Measurements from ENCODE around the gene PRDM16. TPM values are rescaled to one million over a fixed set of nuclear protein-coding genes. Genes with fewer than 3 reads are reported as not detected.

Gene PRDM16
- total and polyA plus RNA-seq, 2 of the 13 experiments (the other 11 are each of a cell fraction or from before 2014, with no cell fraction given): 0.15 to 0.81 TPM

DNA sequence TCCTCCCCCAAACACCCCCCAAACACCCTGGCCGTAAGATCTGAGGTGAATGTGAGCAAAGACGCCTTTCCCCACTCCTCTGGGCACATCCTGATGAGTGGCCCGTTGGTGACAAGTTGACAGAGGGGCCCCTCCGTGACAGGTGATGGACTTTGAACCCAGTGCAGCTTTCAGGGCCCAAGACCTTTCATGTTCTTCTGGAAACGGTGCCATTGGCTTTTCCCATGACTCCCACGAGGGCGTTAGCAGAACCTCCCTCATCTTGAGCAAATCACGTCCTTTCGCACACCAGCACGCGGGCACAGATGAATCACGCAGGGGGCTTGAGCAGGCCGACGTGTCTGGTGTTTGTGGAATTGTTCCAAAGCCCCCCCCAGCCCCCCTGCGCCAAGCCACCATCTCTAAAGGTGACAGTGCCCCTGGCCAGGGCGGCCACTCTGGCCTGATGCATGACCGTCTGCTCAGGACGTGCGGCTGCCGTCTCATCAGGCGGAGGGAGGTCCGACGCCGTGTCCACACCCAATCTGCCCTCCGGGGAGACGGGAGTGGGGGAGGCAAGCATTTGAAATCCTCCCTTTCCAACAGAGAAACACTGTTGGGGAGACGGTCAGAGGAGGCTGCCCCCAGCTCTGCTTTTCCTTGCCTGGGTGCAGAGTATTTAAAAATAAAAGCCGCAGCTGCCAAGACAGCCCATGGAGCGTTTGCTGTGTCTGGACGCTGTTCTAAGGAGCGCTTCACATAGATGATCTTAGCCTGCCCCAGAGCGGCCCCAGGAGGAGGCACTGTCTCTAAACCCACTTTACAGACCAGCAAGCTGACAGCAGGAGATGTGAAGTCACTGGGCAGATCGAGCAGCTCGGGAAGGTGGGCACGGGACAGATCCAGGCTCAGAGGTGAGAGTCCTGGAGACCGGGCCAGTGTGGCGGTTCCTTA is 287.2 kb downstream of the PRDM16 start (continued):
- TF ChIP-seq, protein P1, sequence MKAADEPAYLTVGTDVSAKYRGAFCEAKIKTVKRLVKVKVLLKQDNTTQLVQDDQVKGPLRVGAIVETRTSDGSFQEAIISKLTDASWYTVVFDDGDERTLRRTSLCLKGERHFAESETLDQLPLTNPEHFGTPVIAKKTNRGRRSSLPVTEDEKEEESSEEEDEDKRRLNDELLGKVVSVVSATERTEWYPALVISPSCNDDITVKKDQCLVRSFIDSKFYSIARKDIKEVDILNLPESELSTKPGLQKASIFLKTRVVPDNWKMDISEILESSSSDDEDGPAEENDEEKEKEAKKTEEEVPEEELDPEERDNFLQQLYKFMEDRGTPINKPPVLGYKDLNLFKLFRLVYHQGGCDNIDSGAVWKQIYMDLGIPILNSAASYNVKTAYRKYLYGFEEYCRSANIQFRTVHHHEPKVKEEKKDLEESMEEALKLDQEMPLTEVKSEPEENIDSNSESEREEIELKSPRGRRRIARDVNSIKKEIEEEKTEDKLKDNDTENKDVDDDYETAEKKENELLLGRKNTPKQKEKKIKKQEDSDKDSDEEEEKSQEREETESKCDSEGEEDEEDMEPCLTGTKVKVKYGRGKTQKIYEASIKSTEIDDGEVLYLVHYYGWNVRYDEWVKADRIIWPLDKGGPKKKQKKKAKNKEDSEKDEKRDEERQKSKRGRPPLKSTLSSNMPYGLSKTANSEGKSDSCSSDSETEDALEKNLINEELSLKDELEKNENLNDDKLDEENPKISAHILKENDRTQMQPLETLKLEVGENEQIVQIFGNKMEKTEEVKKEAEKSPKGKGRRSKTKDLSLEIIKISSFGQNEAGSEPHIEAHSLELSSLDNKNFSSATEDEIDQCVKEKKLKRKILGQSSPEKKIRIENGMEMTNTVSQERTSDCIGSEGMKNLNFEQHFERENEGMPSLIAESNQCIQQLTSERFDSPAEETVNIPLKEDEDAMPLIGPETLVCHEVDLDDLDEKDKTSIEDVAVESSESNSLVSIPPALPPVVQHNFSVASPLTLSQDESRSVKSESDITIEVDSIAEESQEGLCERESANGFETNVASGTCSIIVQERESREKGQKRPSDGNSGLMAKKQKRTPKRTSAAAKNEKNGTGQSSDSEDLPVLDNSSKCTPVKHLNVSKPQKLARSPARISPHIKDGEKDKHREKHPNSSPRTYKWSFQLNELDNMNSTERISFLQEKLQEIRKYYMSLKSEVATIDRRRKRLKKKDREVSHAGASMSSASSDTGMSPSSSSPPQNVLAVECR (CRISPR knock-in tag; IDR thresholded peaks at IDR 0.05; ENCODE audit: borderline replicate concordance): peak; percentile 62; the same call in 1 of the 2 replicates
- no peak for TF ChIP-seq ZNF589 (CRISPR knock-in tag; conservative IDR thresholded peaks at IDR 0.05)
- no peak for TF ChIP-seq TSC22D2 (CRISPR knock-in tag; IDR thresholded peaks at IDR 0.05; ENCODE audit: borderline replicate concordance)
- TF ChIP-seq, protein P2, sequence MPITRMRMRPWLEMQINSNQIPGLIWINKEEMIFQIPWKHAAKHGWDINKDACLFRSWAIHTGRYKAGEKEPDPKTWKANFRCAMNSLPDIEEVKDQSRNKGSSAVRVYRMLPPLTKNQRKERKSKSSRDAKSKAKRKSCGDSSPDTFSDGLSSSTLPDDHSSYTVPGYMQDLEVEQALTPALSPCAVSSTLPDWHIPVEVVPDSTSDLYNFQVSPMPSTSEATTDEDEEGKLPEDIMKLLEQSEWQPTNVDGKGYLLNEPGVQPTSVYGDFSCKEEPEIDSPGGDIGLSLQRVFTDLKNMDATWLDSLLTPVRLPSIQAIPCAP (CRISPR knock-in tag; IDR thresholded peaks at IDR 0.05; ENCODE audit: low read depth): no peak
- TF ChIP-seq, protein P3, sequence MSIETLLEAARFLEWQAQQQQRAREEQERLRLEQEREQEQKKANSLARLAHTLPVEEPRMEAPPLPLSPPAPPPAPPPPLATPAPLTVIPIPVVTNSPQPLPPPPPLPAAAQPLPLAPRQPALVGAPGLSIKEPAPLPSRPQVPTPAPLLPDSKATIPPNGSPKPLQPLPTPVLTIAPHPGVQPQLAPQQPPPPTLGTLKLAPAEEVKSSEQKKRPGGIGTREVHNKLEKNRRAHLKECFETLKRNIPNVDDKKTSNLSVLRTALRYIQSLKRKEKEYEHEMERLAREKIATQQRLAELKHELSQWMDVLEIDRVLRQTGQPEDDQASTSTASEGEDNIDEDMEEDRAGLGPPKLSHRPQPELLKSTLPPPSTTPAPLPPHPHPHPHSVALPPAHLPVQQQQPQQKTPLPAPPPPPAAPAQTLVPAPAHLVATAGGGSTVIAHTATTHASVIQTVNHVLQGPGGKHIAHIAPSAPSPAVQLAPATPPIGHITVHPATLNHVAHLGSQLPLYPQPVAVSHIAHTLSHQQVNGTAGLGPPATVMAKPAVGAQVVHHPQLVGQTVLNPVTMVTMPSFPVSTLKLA (IDR thresholded peaks at IDR 0.05): no peak
- no peak for TF ChIP-seq NR3C1 (CRISPR knock-in tag; IDR thresholded peaks at IDR 0.05)
- no peak for TF ChIP-seq ZNF652 (CRISPR knock-in tag; IDR thresholded peaks at IDR 0.05; ENCODE audit: borderline replicate concordance, low read depth)
- TF ChIP-seq SMARCE1 (IDR thresholded peaks at IDR 0.05; ENCODE audit: borderline replicate concordance): no peak
- TF ChIP-seq, protein P4, sequence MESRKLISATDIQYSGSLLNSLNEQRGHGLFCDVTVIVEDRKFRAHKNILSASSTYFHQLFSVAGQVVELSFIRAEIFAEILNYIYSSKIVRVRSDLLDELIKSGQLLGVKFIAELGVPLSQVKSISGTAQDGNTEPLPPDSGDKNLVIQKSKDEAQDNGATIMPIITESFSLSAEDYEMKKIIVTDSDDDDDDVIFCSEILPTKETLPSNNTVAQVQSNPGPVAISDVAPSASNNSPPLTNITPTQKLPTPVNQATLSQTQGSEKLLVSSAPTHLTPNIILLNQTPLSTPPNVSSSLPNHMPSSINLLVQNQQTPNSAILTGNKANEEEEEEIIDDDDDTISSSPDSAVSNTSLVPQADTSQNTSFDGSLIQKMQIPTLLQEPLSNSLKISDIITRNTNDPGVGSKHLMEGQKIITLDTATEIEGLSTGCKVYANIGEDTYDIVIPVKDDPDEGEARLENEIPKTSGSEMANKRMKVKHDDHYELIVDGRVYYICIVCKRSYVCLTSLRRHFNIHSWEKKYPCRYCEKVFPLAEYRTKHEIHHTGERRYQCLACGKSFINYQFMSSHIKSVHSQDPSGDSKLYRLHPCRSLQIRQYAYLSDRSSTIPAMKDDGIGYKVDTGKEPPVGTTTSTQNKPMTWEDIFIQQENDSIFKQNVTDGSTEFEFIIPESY (CRISPR knock-in tag; IDR thresholded peaks at IDR 0.05): no peak
- TF ChIP-seq, protein P5, sequence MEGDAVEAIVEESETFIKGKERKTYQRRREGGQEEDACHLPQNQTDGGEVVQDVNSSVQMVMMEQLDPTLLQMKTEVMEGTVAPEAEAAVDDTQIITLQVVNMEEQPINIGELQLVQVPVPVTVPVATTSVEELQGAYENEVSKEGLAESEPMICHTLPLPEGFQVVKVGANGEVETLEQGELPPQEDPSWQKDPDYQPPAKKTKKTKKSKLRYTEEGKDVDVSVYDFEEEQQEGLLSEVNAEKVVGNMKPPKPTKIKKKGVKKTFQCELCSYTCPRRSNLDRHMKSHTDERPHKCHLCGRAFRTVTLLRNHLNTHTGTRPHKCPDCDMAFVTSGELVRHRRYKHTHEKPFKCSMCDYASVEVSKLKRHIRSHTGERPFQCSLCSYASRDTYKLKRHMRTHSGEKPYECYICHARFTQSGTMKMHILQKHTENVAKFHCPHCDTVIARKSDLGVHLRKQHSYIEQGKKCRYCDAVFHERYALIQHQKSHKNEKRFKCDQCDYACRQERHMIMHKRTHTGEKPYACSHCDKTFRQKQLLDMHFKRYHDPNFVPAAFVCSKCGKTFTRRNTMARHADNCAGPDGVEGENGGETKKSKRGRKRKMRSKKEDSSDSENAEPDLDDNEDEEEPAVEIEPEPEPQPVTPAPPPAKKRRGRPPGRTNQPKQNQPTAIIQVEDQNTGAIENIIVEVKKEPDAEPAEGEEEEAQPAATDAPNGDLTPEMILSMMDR (CRISPR knock-in tag; IDR thresholded peaks at IDR 0.05): no peak
- TF ChIP-seq, protein P6, sequence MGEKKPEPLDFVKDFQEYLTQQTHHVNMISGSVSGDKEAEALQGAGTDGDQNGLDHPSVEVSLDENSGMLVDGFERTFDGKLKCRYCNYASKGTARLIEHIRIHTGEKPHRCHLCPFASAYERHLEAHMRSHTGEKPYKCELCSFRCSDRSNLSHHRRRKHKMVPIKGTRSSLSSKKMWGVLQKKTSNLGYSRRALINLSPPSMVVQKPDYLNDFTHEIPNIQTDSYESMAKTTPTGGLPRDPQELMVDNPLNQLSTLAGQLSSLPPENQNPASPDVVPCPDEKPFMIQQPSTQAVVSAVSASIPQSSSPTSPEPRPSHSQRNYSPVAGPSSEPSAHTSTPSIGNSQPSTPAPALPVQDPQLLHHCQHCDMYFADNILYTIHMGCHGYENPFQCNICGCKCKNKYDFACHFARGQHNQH (CRISPR knock-in tag; IDR thresholded peaks at IDR 0.05): 0 out of 2 replicates have a peak, but pooled peaks have one; percentile 43
- TF ChIP-seq, protein P7, sequence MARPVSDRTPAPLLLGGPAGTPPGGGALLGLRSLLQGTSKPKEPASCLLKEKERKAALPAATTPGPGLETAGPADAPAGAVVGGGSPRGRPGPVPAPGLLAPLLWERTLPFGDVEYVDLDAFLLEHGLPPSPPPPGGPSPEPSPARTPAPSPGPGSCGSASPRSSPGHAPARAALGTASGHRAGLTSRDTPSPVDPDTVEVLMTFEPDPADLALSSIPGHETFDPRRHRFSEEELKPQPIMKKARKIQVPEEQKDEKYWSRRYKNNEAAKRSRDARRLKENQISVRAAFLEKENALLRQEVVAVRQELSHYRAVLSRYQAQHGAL (CRISPR knock-in tag; IDR thresholded peaks at IDR 0.05; ENCODE audit: not compliant biosample characterization): no peak
- no peak for TF ChIP-seq REXO4 (CRISPR knock-in tag; IDR thresholded peaks at IDR 0.05; ENCODE audit: borderline replicate concordance)
- no peak for TF ChIP-seq SIN3B (IDR thresholded peaks at IDR 0.05; ENCODE audit: low read length)
